CD4-positive, alpha-beta T cell (primary cell): ENCODE data around the gene SIDT1. TPM values are rescaled to one million over a fixed set of nuclear protein-coding genes. Genes with fewer than 3 reads are reported as not detected.

ENCODE experiments used
- ATAC-seq: fragments of 200-7000 bp; cut with Tn5 transposase; one replicate; pipeline ENCODE4 v1.10.0; 2022; ENCODE audit warnings: mild to moderate bottlenecking; ENCODE audit not compliant: poor library complexity
- CTCF ChIA-PET: fragments of 350-600 bp; sonication (Branson Sonifier 250); formaldehyde crosslinking; loops from one replicate; lab custom pipeline; 2021; ENCODE audit warnings: antibody characterized with exemption, inconsistent platforms; lab: Charles Lee
- POLR2A ChIA-PET: fragments of 350-600 bp; sonication (Branson Sonifier 250); formaldehyde crosslinking; loops from one replicate; lab custom pipeline; 2021; ENCODE audit warnings: antibody characterized with exemption, inconsistent platforms; lab: Charles Lee
- DNase-seq, 14 experiments: peaks; one replicate each; pipeline ENCODE4 v3.0.0-alpha.2; 2013 to 2020; ENCODE audit warnings: mixed read lengths in 2 of 14
- H3K27ac ChIP-seq, 2 donors: one replicate each; pipeline versions ENCODE4 v1.5.1 to v1.7.0; 2013; ENCODE audit warnings: low read length in 2 of 2, low read depth in 1 of 2, mild to moderate bottlenecking in 1 of 2
- H3K27me3 ChIP-seq, 2 experiments: 1 replicate in 1 of 2; 2 replicates in 1 of 2; pipeline versions ENCODE4 v1.6.1 to v1.7.0; 2013; ENCODE audit warnings: low read length in 2 of 2, control low read depth in 1 of 2, mild to moderate bottlenecking in 1 of 2, moderate library complexity in 1 of 2; ENCODE audit not compliant: insufficient read depth in 2 of 2, control insufficient read depth in 1 of 2
- H3K36me3 ChIP-seq: one replicate; pipeline ENCODE4 v1.6.1; 2013; ENCODE audit warnings: low read length, control low read depth; ENCODE audit not compliant: insufficient read depth
- H3K4me1 ChIP-seq: one replicate; pipeline ENCODE4 v1.6.1; 2013; ENCODE audit warnings: low read length, control low read depth; ENCODE audit not compliant: insufficient read depth
- H3K4me3 ChIP-seq: one replicate; pipeline ENCODE4 v1.5.1; 2013; ENCODE audit warnings: mild to moderate bottlenecking, low read length, moderate library complexity
- H3K9me3 ChIP-seq, 2 experiments: 1 replicate in 1 of 2; 2 replicates in 1 of 2; pipeline versions ENCODE4 v1.6.1 to v1.7.0; 2013; ENCODE audit warnings: low read length in 2 of 2, mild to moderate bottlenecking in 2 of 2, control low read depth in 1 of 2, moderate library complexity in 1 of 2; ENCODE audit not compliant: control insufficient read depth in 1 of 2, insufficient read depth in 1 of 2
- H3K27ac Mint-ChIP-seq: one replicate; pipeline ENCODE4 v1.8.0; 2020; ENCODE audit warnings: mixed read lengths
- H3K27me3 Mint-ChIP-seq: one replicate; pipeline ENCODE4 v1.8.0; 2021; ENCODE audit warnings: mixed read lengths
- H3K36me3 Mint-ChIP-seq: one replicate; pipeline ENCODE4 v1.8.0; 2021; ENCODE audit warnings: low read depth, mixed read lengths
- H3K4me1 Mint-ChIP-seq: one replicate; pipeline ENCODE4 v1.8.0; 2021; ENCODE audit warnings: low read depth, mixed read lengths
- H3K4me3 Mint-ChIP-seq: one replicate; pipeline ENCODE4 v1.8.0; 2020; ENCODE audit warnings: mild to moderate bottlenecking, mixed read lengths
- H3K9me3 Mint-ChIP-seq: one replicate; pipeline ENCODE4 v1.8.0; 2020; ENCODE audit warnings: mixed read lengths
- intact Hi-C, 2 experiments: fragments of 100-400 bp; cut with DNase I in 1 of 2; cut with micrococcal nuclease in 1 of 2; formaldehyde crosslinking; loops; one replicate each; pipeline versions ENCODE4 v1.15.1 to v1.9.0; 2023 to 2025; cut with DNase I, micrococcal nuclease
- total RNA-seq, 174 experiments: library from RNA in 2 of 174; stranded (reverse) in 2 of 174; gene quantifications; one replicate each; pipeline ENCODE4 v1.2.3 and lab custom pipeline; 2021 to 2026
- TF ChIP-seq, protein P1 (sequence below): fragments of 200-600 bp; IDR thresholded peaks from one replicate; pipeline ENCODE4 v1.8.0; 2022; ENCODE audit warnings: antibody characterized with exemption, mild to moderate bottlenecking

Gene SIDT1
- total RNA-seq, 2 experiments from 2014 or later = 28.8 to 37.3 TPM

DNA sequence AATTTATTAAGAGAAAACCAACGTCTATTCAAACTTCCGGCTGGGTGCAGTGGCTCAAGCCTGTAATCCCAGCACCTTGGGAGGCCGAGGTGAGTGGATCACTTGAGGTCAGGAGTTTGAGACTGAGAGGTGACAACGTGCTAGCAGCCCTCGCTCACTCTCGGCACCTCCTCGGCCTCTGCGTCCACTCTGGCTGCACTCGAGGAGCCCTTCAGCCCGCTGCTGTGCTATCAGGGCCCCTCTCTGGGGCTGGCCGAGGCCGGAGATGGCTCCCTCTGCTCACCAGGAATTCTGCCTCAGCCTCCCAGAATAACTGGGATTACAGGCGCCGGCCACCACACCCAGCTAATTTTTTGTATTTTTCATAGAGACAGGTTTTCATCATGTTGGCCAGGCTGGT, 105.4 kb downstream of the SIDT1 start:
- Histone ChIP-seq H3K36me3 (no peaks in the 10 kb centered on the region), H3K4me3 (no peak overlapping the region), H3K27me3 (no peaks in the 10 kb centered on the region), H3K9me3 (no peaks in the 10 kb centered on the region), H3K4me1 (no peaks in the 10 kb centered on the region), H3K27ac (no peak overlapping the region)
- TF ChIP-seq, protein P1, sequence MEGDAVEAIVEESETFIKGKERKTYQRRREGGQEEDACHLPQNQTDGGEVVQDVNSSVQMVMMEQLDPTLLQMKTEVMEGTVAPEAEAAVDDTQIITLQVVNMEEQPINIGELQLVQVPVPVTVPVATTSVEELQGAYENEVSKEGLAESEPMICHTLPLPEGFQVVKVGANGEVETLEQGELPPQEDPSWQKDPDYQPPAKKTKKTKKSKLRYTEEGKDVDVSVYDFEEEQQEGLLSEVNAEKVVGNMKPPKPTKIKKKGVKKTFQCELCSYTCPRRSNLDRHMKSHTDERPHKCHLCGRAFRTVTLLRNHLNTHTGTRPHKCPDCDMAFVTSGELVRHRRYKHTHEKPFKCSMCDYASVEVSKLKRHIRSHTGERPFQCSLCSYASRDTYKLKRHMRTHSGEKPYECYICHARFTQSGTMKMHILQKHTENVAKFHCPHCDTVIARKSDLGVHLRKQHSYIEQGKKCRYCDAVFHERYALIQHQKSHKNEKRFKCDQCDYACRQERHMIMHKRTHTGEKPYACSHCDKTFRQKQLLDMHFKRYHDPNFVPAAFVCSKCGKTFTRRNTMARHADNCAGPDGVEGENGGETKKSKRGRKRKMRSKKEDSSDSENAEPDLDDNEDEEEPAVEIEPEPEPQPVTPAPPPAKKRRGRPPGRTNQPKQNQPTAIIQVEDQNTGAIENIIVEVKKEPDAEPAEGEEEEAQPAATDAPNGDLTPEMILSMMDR = no peak
- no peaks in the 10 kb centered on the region for H3K9me3 Mint-ChIP-seq
- peaks cover under 1% of the 10 kb centered on the region for H3K36me3 Mint-ChIP-seq
- H3K4me3 Mint-ChIP-seq = no peak overlapping the region
- POLR2A ChIA-PET = no interaction called here
- H3K4me1 Mint-ChIP-seq = no peaks in the 10 kb centered on the region
- ATAC-seq = no peak
- no peaks in the 10 kb centered on the region for H3K27me3 Mint-ChIP-seq
- CTCF ChIA-PET = no interaction called here
- no peak overlapping the region for H3K27ac Mint-ChIP-seq
- intact Hi-C loops = no loop called here
- no peak for DNase-seq

DNA sequence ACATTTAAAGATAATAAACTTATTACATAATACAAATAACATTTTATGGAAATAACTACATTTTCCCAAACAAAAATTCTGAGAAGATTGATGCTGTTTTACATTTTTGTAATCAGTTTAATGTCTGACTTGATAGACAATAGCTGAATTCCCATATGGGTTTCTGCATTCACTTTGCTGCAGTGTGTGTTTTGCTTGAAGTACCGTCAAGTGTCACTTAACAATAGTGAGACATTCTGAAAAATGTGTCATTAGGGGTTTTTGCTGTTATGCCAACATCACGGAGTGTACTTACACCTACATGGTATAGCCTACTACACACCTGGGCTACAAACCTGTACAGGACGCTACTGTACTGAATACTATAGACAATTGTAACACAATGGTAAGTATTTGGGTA, 106.6 kb downstream of the SIDT1 start:
- intact Hi-C loops = no loop called here
- Histone ChIP-seq H3K4me1 (no peaks in the 10 kb centered on the region), H3K9me3 (peaks cover 0 to under 1% of the 10 kb centered on the region in 2 experiments), H3K36me3 (no peaks in the 10 kb centered on the region), H3K27me3 (no peaks in the 10 kb centered on the region), H3K27ac (no peak overlapping the region), H3K4me3 (no peak overlapping the region)
- H3K4me1 Mint-ChIP-seq = no peaks in the 10 kb centered on the region
- H3K36me3 Mint-ChIP-seq = peaks cover 7% of the 10 kb centered on the region
- no peak for ATAC-seq
- CTCF ChIA-PET = no interaction called here
- TF ChIP-seq, protein P1 = no peak
- no peak overlapping the region for H3K4me3 Mint-ChIP-seq
- DNase-seq = no peak
- H3K27me3 Mint-ChIP-seq = no peaks in the 10 kb centered on the region
- H3K9me3 Mint-ChIP-seq = no peaks in the 10 kb centered on the region
- POLR2A ChIA-PET = no interaction called here
- H3K27ac Mint-ChIP-seq = no peak overlapping the region

DNA sequence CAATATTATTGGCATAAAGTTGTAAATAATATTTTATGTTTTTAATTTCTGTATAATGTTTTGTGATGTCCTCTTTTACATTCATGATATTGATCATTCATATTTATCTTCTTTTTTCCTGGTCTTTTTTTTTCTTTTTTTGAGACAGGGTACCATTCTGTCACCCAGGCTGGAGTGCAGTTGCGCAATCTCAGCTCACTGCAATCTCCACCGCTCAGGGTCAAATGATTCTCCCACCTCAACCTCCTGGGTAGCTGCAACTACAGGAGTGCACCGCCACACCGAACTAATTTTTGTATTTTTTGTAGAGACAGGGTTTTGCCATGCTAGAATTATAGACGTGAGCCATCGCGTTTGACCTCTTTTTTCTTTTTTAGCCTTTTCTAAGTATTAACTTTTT, 111.2 kb downstream of the SIDT1 start:
- no peak overlapping the region for H3K4me3 ChIP-seq
- Mint-ChIP-seq H3K9me3 (peaks cover 9% of the 10 kb centered on the region), H3K36me3 (peaks cover 39% of the 10 kb centered on the region), H3K27ac (no peak overlapping the region), H3K4me3 (no peak overlapping the region), H3K4me1 (no peaks in the 10 kb centered on the region), H3K27me3 (no peaks in the 10 kb centered on the region)
- ChIA-PET POLR2A (no interaction called here), CTCF (no interaction called here)
- intact Hi-C loops = no loop called here
- DNase-seq (no peak), ATAC-seq (no peak)
- H3K27me3 ChIP-seq = no peaks in the 10 kb centered on the region
- peaks cover 12 to 22% of the 10 kb centered on the region in 2 experiments for H3K9me3 ChIP-seq
- H3K36me3 ChIP-seq = no peaks in the 10 kb centered on the region
- TF ChIP-seq, protein P1 = no peak
- H3K4me1 ChIP-seq = no peaks in the 10 kb centered on the region
- no peak overlapping the region for H3K27ac ChIP-seq
